ENCODE results near the gene CHAC1.
A peak's percentile ranks its signal among the peaks of the same experiment; 100 is the strongest.

Gene CHAC1

DNA sequence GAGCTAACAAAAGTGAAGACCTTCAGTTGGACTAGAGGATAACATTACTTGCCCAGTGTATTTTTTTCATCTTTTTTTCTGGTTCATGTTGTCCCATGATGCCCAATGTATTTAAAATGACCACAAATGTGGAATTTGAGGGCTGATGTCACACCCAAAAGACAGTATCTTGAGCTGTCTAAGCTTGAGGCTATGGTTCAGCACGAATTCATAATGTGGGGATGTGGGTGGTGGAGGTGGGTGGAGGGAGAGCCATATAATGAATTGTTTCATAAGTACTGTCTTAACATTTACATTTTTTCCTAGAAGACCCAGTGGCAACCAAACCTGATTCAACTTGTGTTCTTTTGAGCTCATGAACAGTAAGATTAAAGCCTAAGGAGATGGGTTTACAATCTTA is 37.5 kb downstream of the CHAC1 start:
- no peak for DNase-seq

DNA sequence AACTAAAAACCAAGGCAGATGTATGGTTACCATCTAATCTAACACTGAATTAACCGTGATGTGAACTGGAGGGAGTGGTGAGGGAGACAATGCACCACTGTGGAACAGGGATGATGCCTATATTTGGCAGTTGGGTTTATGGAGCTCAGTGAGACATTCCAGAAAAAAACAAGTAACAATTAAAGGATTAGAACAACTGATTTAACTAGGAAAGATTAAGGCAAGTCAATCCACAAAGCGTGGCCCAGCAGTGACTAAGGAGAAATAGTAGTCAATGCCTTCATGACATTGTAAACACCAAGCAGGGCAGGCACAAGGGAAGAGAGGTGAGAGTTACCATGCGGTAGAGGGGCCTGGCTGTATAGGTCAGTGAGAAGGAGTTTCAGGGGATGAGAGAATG is 38.1 kb downstream of the CHAC1 start:
- no peak for DNase-seq

DNA sequence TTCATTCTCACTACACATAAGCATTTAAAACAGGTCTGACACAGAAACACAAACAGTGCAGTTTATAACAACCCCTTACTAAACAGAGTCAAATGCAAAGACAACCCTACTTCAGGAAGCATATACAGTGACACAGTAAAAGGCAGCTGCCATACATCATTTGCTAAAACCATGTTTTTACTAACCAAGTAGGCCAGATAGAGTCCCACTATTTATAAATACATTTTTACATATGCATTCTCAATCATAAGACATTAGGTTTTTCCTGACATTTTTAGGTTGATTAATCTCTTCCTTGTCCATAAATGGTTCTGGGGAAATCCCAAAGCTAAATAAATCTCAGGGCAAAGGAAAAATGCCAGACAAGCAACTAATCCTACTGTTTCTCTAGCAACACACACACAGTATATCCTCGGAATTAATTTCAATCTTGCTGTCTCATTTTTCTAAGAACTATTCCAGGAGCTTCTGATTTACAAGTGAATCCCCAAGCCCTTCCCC is 39.0 kb downstream of the CHAC1 start:
- peak; percentile 31 for DNase-seq

DNA sequence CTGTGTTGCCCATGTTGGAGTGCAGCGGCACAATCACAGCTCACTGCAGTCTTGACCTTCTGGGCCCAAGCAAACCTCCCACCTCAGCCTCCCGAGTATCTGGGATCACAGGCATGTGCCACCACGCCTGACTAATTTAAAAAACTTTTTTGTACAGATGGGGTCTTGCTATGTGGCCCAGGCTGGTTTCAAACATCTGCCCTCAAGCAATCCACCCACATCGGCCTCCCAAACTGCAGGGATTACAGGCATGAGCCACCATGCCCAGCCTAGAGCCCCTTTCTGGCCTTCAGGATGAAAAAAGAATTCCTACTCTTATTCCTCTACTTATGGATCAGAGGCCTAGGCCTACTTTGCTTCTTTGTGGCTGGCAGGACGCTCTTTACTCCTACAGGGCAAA is 39.6 kb downstream of the CHAC1 start:
- DNase-seq: no peak

DNA sequence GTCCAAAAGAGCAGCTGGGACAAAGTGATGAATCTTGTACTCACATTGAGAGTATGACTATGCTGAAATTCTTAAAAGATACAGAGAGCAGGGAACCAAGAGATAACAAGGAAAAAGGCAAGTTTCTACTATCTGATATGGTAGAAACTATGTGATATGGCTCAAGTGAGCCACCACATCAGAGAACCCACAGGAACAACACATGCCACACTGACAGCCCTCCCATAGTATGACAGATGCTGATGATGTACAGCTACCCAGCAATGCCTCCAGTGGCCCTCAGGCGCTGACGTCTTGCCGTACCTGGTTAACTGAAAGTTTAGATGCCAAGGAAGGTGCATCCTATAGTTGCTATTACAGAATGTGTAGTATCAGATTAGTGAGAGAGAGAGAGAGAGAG is 42.4 kb downstream of the CHAC1 start:
- DNase-seq: no peak

DNA sequence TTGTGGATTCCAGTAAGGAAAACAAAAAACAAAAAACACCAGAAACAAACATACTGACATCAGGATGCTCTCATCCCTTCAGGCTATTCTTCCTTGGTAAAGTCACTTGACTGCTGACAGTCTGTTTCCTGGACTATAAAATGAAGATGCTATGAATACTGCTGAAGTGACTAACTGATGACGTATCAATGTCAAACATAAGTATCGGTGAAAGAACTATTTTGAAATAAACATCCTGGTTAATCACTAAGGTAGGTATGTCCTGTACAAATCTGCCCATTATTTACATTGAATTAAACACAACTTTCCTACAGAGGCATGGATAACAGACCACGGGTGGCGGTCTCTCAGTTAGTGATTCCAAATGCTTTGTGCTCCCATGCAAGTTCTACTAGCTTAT is 45.9 kb downstream of the CHAC1 start:
- DNase-seq: peak; percentile 37

DNA sequence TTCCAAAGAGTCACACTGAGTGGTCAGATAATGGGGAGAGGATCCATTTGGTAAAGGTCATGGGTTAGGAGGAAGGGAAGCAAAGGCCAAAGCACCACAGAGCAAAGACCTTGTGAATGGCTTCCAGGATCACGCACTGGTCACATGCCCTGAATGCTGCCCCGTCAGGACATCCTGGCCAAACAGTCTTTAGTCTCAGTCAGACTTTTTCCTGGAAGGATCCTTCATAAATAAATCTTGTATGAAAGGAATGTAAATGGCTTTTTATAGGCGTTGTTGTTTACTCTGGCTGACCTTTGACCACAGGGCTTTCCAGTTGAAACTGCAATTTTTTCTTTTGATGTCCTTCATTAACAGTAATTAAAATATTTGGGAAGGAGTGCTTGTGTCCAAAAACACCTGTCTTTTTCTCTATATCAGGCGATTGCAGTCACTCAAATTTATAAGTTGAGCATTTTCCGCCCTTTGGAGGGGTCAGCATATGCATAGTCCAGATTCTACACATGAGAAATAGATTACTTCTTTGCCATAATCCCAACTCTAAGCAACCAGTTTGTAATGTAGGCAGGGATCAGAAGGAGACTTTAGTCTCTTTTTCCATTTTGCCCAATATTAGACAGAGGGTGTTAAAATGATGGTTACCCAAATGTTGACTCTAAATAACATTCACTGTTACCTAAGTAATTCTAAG is 48.4 kb downstream of the CHAC1 start:
- no peak for DNase-seq

DNA sequence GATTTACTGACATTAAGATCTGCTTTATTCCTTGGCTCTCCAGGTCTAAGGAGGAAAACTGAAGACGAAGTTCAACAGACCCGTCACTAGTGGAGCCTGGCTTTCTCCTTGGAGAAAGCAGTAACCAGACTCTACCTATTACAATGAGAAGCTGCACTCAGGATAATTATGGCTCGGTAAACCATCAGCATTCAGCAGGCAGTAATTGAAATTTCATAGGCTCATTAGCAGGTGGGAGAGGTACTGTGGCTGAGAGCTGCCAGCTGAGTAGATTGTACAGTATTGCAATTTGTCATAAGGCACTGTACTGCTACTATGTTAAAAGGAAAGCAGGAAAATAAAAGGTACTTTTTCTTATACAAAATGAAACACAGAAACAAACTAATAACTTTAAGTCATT is 51.2 kb downstream of the CHAC1 start:
- no peak for DNase-seq

Measured in fibroblast of skin of right biceps (primary cell).